ENCODE results near the gene NEU2. TPM values are rescaled to one million over a fixed set of nuclear protein-coding genes. Genes with fewer than 3 reads are reported as not detected.

Gene NEU2
- total RNA-seq, 1 experiment from 2014 or later = not detected

- Histone ChIP-seq H3K79me2 (ENCODE audit: insufficient read depth, low read length) (no peaks in the 10 kb centered on the region), H3K9me3 (ENCODE audit: control insufficient read depth, low read depth, low read length) (no peaks in the 10 kb centered on the region), H2BK5ac (ENCODE audit: insufficient read length, low read length) (no peak overlapping the region), H3T11ph (ENCODE audit: low read length) (no peak overlapping the region), H2AFZ (ENCODE audit: low read length) (no peak overlapping the region), H2BK120ac (ENCODE audit: low read depth, low read length, poor library complexity, severe bottlenecking) (no peak overlapping the region), H3K14ac (ENCODE audit: insufficient read depth, low read length) (no peak overlapping the region), H3K56ac (ENCODE audit: insufficient read length, low read depth, low read length) (no peak overlapping the region), H4K5ac (ENCODE audit: insufficient read length, low read depth, low read length) (no peak overlapping the region), H3K9ac (ENCODE audit: extremely low read depth, insufficient read length, low read length) (no peak overlapping the region), H3K4ac (ENCODE audit: low read depth, low read length) (no peak overlapping the region), H3K79me1 (ENCODE audit: insufficient read depth, low read depth, low read length, poor library complexity, severe bottlenecking) (no peaks in the 10 kb centered on the region), H3K27ac (ENCODE audit: insufficient read length, low read depth, low read length) (no peak overlapping the region), H4K20me1 (ENCODE audit: control insufficient read depth, insufficient read depth, insufficient read length) (no peaks in the 10 kb centered on the region), H2AK5ac (ENCODE audit: insufficient read length, low read length) (no peak overlapping the region), H2BK12ac (ENCODE audit: insufficient read length, low read depth, low read length) (no peak overlapping the region), H3K18ac (ENCODE audit: insufficient read length, low read depth, low read length) (no peak overlapping the region), H2BK20ac (ENCODE audit: low read depth, low read length, poor library complexity, severe bottlenecking) (no peak overlapping the region), H3K27me3 (ENCODE audit: insufficient read depth, low read length) (no peaks in the 10 kb centered on the region), H3K23ac (ENCODE audit: insufficient read length, low read depth, low read length) (no peak overlapping the region), H4K91ac (ENCODE audit: insufficient read length, low read depth, low read length) (no peak overlapping the region), H3K4me2 (ENCODE audit: insufficient read depth, insufficient read length, low read length) (no peak overlapping the region), H2BK15ac (ENCODE audit: low read depth, low read length) (no peak overlapping the region), H3K4me1 (ENCODE audit: insufficient read depth, low read length) (no peaks in the 10 kb centered on the region), H3K23me2 (ENCODE audit: insufficient read length, low read depth, low read length, poor library complexity, severe bottlenecking) (no peaks in the 10 kb centered on the region), H4K8ac (replicated peaks; ENCODE audit: insufficient read length, low read depth, low read length) (no peak overlapping the region)
- Mint-ChIP-seq H3K4me1 (peaks cover 4 to 6% of the 10 kb centered on the region in 2 experiments; a peak in 3 of 4 replicates), H3K9me3 (no peaks in the 10 kb centered on the region), H3K4me3 (no peak overlapping the region), H3K27ac (no peak overlapping the region), H3K36me3 (ENCODE audit: insufficient read depth in 1 of 3, low read depth in 3 of 3) (no peaks in the 10 kb centered on the region), H3K27me3 (ENCODE audit: low read depth) (peaks cover 1% of the 10 kb centered on the region)
- TF ChIP-seq, protein P1, sequence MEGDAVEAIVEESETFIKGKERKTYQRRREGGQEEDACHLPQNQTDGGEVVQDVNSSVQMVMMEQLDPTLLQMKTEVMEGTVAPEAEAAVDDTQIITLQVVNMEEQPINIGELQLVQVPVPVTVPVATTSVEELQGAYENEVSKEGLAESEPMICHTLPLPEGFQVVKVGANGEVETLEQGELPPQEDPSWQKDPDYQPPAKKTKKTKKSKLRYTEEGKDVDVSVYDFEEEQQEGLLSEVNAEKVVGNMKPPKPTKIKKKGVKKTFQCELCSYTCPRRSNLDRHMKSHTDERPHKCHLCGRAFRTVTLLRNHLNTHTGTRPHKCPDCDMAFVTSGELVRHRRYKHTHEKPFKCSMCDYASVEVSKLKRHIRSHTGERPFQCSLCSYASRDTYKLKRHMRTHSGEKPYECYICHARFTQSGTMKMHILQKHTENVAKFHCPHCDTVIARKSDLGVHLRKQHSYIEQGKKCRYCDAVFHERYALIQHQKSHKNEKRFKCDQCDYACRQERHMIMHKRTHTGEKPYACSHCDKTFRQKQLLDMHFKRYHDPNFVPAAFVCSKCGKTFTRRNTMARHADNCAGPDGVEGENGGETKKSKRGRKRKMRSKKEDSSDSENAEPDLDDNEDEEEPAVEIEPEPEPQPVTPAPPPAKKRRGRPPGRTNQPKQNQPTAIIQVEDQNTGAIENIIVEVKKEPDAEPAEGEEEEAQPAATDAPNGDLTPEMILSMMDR (conservative IDR thresholded peaks at IDR 0.05) = no peak
- no peak for DNase-seq
- no CpG with 5 or more reads among the region's 2 CpGs for WGBS (ENCODE audit: extremely low coverage, insufficient read length, low lambda C conversion rate)
Measured at GRCh38 chr2:233037078-233037477, 4.6 kb downstream of the NEU2 start.

Measured in H9 (cell line).